RWPE1 (cell line): Measurements from ENCODE around the gene AIG1.

ENCODE experiments used
- CTCF ChIA-PET: fragments of 350-600 bp; sonication (Branson Sonifier 250); formaldehyde crosslinking; extraction: SDS; loops from one replicate; lab custom pipeline; 2021; lab: Yijun Ruan, JAX
- POLR2A ChIA-PET: fragments of 400-600 bp; formaldehyde crosslinking; extraction: SDS; loops from one replicate; lab custom pipeline; 2020; ENCODE audit warnings: antibody characterized with exemption; ENCODE audit not compliant: low non-redundant PET; lab: Yijun Ruan, JAX
- DNase-seq: peaks from one replicate; pipeline ENCODE4 v3.0.0; 2012; ENCODE audit warnings: low spot score
- H3K27ac ChIP-seq: fragments of 450-650 bp; 2 replicates; pipeline ENCODE4 v1.5.1; 2017
- CTCF ChIP-seq: fragments of 450-650 bp; conservative IDR thresholded peaks from 2 replicates; pipeline ENCODE4 v1.5.1; 2017; ENCODE audit warnings: low read depth, mild to moderate bottlenecking

AIG1 gene

GRCh38 chr6:143188292-143188691 lies 127.6 kb downstream of the AIG1 start:
- no peak overlapping the region for H3K27ac ChIP-seq
- DNase-seq, result no peak
- ChIA-PET CTCF (no interaction called here), POLR2A (no interaction called here)
- TF ChIP-seq CTCF, result no peak

GRCh38 chr6:143191361-143191760 lies 130.7 kb downstream of the AIG1 start:
- TF ChIP-seq CTCF, result no peak
- no peak for DNase-seq
- no peak overlapping the region for H3K27ac ChIP-seq
- CTCF ChIA-PET, result interaction anchor here (0.5 kb wide), 1 partner anchor 177 kb away, joined by 3 read pairs; no protein-coding TSS in a partner anchor
- POLR2A ChIA-PET, result no interaction called here

- CTCF ChIA-PET, result interaction anchor here (0.6 kb wide), 1 partner anchor 65 kb away, joined by 3 read pairs; no protein-coding TSS in a partner anchor
- no peak for TF ChIP-seq CTCF
- DNase-seq, result no peak
These were observed 132.1 kb downstream of the AIG1 start for GRCh38 chr6:143192766-143193165.

GRCh38 chr6:143193571-143194094 lies 132.9 kb downstream of the AIG1 start:
- no peak overlapping the region for H3K27ac ChIP-seq
- no peak for TF ChIP-seq CTCF
- POLR2A ChIA-PET, result no interaction called here
- no peak for DNase-seq
- CTCF ChIA-PET, result interaction anchor here (0.6 kb wide), 1 partner anchor 66 kb away, joined by 3 read pairs; no protein-coding TSS in a partner anchor

More at GRCh38 chr6:143192766-143193165, 132.1 kb downstream of the AIG1 start:
- POLR2A ChIA-PET, result no interaction called here
- no peak overlapping the region for H3K27ac ChIP-seq

- TF ChIP-seq CTCF, result no peak
- CTCF ChIA-PET, result no interaction called here
- no peak for DNase-seq
- POLR2A ChIA-PET, result no interaction called here
- H3K27ac ChIP-seq, result no peak overlapping the region
These were observed 133.5 kb downstream of the AIG1 start for GRCh38 chr6:143194095-143194589.

- CTCF ChIA-PET, result no interaction called here
- DNase-seq, result no peak
- POLR2A ChIA-PET, result no interaction called here
- no peak overlapping the region for H3K27ac ChIP-seq
- no peak for TF ChIP-seq CTCF
These were observed 134.7 kb downstream of the AIG1 start for GRCh38 chr6:143195349-143195845.
